Keratinocyte (primary cell): ENCODE results near the gene NUSAP1. TPM values are rescaled to one million over a fixed set of nuclear protein-coding genes. Genes with fewer than 3 reads are reported as not detected.
A peak's percentile ranks its signal among the peaks of the same experiment; 100 is the strongest.

Experiments used
- DNase-seq: peaks from one replicate; pipeline ENCODE4 v3.0.0-alpha.2; 2011; ENCODE audit warnings: low read depth, missing footprints, low spot score
- FAIRE-seq: peaks from 2 replicates; lab custom pipeline; 2011; peaks lifted over from hg19 to GRCh38; lab: Jason Lieb, UNC
- H2AFZ ChIP-seq: 2 replicates; pipeline ENCODE4 v1.6.0; 2012; ENCODE audit warnings: low read length, control low read depth, inconsistent platforms; ENCODE audit not compliant: control insufficient read depth
- H3K27ac ChIP-seq: 2 replicates; pipeline ENCODE4 v1.5.1; 2011; ENCODE audit warnings: low read length; ENCODE audit not compliant: control insufficient read depth, insufficient read depth
- H3K27me3 ChIP-seq: 3 replicates; pipeline ENCODE4 v1.6.0; 2011; ENCODE audit warnings: low read length; ENCODE audit not compliant: control insufficient read depth, insufficient read depth; ENCODE audit errors: extremely low read depth
- H3K36me3 ChIP-seq, 2 experiments: 2 replicates in 1 of 2; 3 replicates in 1 of 2; pipeline ENCODE4 v1.5.1; 2011; ENCODE audit warnings: low read length in 2 of 2, mild to moderate bottlenecking in 1 of 2; ENCODE audit not compliant: control insufficient read depth in 2 of 2, insufficient read depth in 2 of 2; ENCODE audit errors: extremely low read depth in 1 of 2
- H3K4me1 ChIP-seq: 3 replicates; pipeline ENCODE4 v1.5.1; 2011; ENCODE audit warnings: low read length; ENCODE audit not compliant: control insufficient read depth, insufficient read depth; ENCODE audit errors: extremely low read depth
- H3K4me2 ChIP-seq: 3 replicates; pipeline ENCODE4 v1.6.0; 2011; ENCODE audit warnings: low read depth, low read length; ENCODE audit not compliant: control insufficient read depth, insufficient read depth; ENCODE audit errors: extremely low read depth
- H3K4me3 ChIP-seq, 3 experiments: fragments of 200-600 bp in 1 of 3; sonication (generic) in 1 of 3; 2 replicates in 2 of 3; 3 replicates in 1 of 3; pipeline ENCODE4 v1.5.1; 2011 to 2016; ENCODE audit warnings: low read length in 3 of 3, mild to moderate bottlenecking in 3 of 3, control low read depth in 2 of 3, inconsistent platforms in 1 of 3, low read depth in 1 of 3, mixed read lengths in 1 of 3, mixed run types in 1 of 3, moderate library complexity in 1 of 3; ENCODE audit not compliant: control insufficient read depth in 2 of 3, insufficient read depth in 2 of 3; ENCODE audit errors: extremely low read depth in 1 of 3
- H3K79me2 ChIP-seq: 2 replicates; pipeline ENCODE4 v1.6.0; 2012; ENCODE audit warnings: low read length; ENCODE audit not compliant: control insufficient read depth, insufficient read depth
- H3K9ac ChIP-seq: 3 replicates; pipeline ENCODE4 v1.6.0; 2011; ENCODE audit warnings: low read length; ENCODE audit not compliant: control insufficient read depth, insufficient read depth; ENCODE audit errors: extremely low read depth
- H3K9me1 ChIP-seq: 3 replicates; pipeline ENCODE4 v1.6.0; 2011; ENCODE audit warnings: low read length; ENCODE audit not compliant: control insufficient read depth, insufficient read depth; ENCODE audit errors: extremely low read depth
- H3K9me3 ChIP-seq: 2 replicates; pipeline ENCODE4 v1.5.1; 2012; ENCODE audit warnings: low read depth, low read length; ENCODE audit not compliant: control insufficient read depth
- H4K20me1 ChIP-seq: 3 replicates; pipeline ENCODE4 v1.6.0; 2011; ENCODE audit warnings: low read length; ENCODE audit not compliant: control insufficient read depth, insufficient read depth; ENCODE audit errors: extremely low read depth
- EZH2 ChIP-seq: IDR thresholded peaks from one replicate; pipeline ENCODE4 v1.6.1; 2012; ENCODE audit warnings: inconsistent platforms, mild to moderate bottlenecking, low read length, moderate library complexity
- dilution Hi-C: fragments of 300-500 bp; cut with MboI; formaldehyde crosslinking; loops from one replicate; pipeline ENCODE4 v1.7.0; 2020; ENCODE audit warnings: low sequenced_read_pairs; ENCODE audit not compliant: extremely low pct_ligation_motif_present
- polyA plus RNA-seq, 5 experiments: library from polyadenylated mRNA; depleted of rRNA in 3 of 5; stranded (reverse) in 3 of 5; stranded (forward) in 1 of 5; unstranded in 1 of 5; fragments of >200 nt; gene quantifications; 1 replicate in 1 of 5; 2 replicates in 3 of 5; 3 replicates in 1 of 5; pipeline versions ENCODE4 v1.2.1 to v1.2.3, GENCODE V29; 2011 to 2012; ENCODE audit warnings: missing spikeins in 2 of 5, low read depth in 1 of 5, low replicate concordance in 1 of 5
- TF ChIP-seq, protein P1 (sequence below), 3 experiments: IDR thresholded peaks in 1 of 3; conservative IDR thresholded peaks in 1 of 3; optimal IDR thresholded peaks in 1 of 3; 2 replicates in 2 of 3; 3 replicates in 1 of 3; pipeline versions ENCODE3 to v1.5.1; 2011; ENCODE audit warnings: low read length in 3 of 3, mild to moderate bottlenecking in 3 of 3, moderate library complexity in 2 of 3, control low read depth in 1 of 3, inconsistent platforms in 1 of 3; ENCODE audit not compliant: insufficient read depth in 2 of 3; ENCODE audit errors: extremely low read depth in 1 of 3

Gene NUSAP1
- polyA plus RNA-seq, 1 donor (not counting 4 experiments of a cell fraction or from before 2014, with no cell fraction given), result 39.5 TPM

DNA sequence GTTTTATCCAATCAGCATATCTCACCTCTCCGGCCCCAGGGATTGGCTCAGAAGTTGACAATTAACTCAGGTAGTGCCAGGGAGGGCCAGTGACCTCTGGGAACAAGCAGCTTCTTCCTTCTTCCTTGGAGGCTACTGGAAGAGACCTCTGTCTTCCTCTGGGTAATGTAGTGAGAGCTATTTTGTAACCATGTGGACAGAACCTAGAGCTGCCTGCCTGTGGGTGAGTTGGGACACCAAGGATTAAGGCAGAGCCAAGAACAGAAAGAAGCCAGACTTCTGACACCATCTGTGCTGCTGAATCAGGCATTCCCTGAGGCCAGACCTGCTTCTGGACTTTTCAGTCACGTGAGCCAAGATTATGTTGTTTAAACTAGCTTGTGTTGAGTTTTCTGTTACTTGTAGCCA, 75.6 kb downstream of the NUSAP1 start:
- peaks cover 15% of the 10 kb centered on the region for H3K4me1 ChIP-seq
- dilution Hi-C loops, result no loop called here
- no peak overlapping the region for H3K4me2 ChIP-seq
- no peaks in the 10 kb centered on the region for H3K9me3 ChIP-seq
- no peak overlapping the region for H2AFZ ChIP-seq
- DNase-seq (no peak), FAIRE-seq (peak; percentile 46)
- TF ChIP-seq, protein P1, sequence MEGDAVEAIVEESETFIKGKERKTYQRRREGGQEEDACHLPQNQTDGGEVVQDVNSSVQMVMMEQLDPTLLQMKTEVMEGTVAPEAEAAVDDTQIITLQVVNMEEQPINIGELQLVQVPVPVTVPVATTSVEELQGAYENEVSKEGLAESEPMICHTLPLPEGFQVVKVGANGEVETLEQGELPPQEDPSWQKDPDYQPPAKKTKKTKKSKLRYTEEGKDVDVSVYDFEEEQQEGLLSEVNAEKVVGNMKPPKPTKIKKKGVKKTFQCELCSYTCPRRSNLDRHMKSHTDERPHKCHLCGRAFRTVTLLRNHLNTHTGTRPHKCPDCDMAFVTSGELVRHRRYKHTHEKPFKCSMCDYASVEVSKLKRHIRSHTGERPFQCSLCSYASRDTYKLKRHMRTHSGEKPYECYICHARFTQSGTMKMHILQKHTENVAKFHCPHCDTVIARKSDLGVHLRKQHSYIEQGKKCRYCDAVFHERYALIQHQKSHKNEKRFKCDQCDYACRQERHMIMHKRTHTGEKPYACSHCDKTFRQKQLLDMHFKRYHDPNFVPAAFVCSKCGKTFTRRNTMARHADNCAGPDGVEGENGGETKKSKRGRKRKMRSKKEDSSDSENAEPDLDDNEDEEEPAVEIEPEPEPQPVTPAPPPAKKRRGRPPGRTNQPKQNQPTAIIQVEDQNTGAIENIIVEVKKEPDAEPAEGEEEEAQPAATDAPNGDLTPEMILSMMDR (optimal IDR thresholded peaks at IDR 0.05 in 1 of 3, IDR thresholded peaks at IDR 0.05 in 1 of 3, conservative IDR thresholded peaks at IDR 0.05 in 1 of 3; ENCODE audit: extremely low read depth in 1 of 3, insufficient read depth in 2 of 3, low read length in 3 of 3), result no peak
- no peak for TF ChIP-seq EZH2
- no peaks in the 10 kb centered on the region for H3K27me3 ChIP-seq
- no peak overlapping the region for H3K27ac ChIP-seq
- no peak overlapping the region for H3K9ac ChIP-seq
- H3K79me2 ChIP-seq, result no peaks in the 10 kb centered on the region
- no peaks in the 10 kb centered on the region for H4K20me1 ChIP-seq
- no peaks in the 10 kb centered on the region for H3K9me1 ChIP-seq
- no peak overlapping the region for H3K4me3 ChIP-seq
- H3K36me3 ChIP-seq, result no peaks in the 10 kb centered on the region

GRCh38 chr15:41411031-41411430, 78.3 kb downstream of the NUSAP1 start:
- DNase-seq (no peak), FAIRE-seq (peak; percentile 53)
- dilution Hi-C loops, result no loop called here
- Histone ChIP-seq H3K9ac (no peak overlapping the region), H3K36me3 (no peaks in the 10 kb centered on the region), H2AFZ (peak overlapping the region; percentile 37), H3K4me1 (peaks cover 19% of the 10 kb centered on the region), H3K27me3 (no peaks in the 10 kb centered on the region), H3K9me3 (no peaks in the 10 kb centered on the region), H3K27ac (peak overlapping the region; percentile 43), H3K79me2 (peaks cover 8% of the 10 kb centered on the region), H3K4me2 (peak overlapping the region; percentile 41), H3K4me3 (no peak overlapping the region), H4K20me1 (no peaks in the 10 kb centered on the region), H3K9me1 (no peaks in the 10 kb centered on the region)
- no peak for TF ChIP-seq EZH2
- TF ChIP-seq, protein P1 (optimal IDR thresholded peaks at IDR 0.05 in 1 of 3, IDR thresholded peaks at IDR 0.05 in 1 of 3, conservative IDR thresholded peaks at IDR 0.05 in 1 of 3; ENCODE audit: extremely low read depth in 1 of 3, insufficient read depth in 2 of 3, low read length in 3 of 3), result peak in 1 of 3 experiments; percentile 10
